Liver (tissue), 9 donors: ENCODE data around the gene OBP2B. TPM values are rescaled to one million over a fixed set of nuclear protein-coding genes. Genes with fewer than 3 reads are reported as not detected.

Source experiments
- DNase-seq: peaks from one replicate; pipeline ENCODE4 v3.0.0-alpha.2; 2017; ENCODE audit warnings: low spot score
- H3K27ac ChIP-seq, 2 donors: one replicate each; pipeline ENCODE4 v1.7.0; 2013; ENCODE audit warnings: inconsistent platforms in 2 of 2, low read length in 2 of 2, control low read depth in 1 of 2, low read depth in 1 of 2, mild to moderate bottlenecking in 1 of 2
- H3K27me3 ChIP-seq, 4 donors: one replicate each; pipeline versions ENCODE4 v1.6.1 to v1.7.0; 2013; ENCODE audit warnings: low read length in 3 of 4, inconsistent platforms in 1 of 4, mild to moderate bottlenecking in 1 of 4, moderate library complexity in 1 of 4; ENCODE audit not compliant: control insufficient read depth in 4 of 4, insufficient read depth in 4 of 4
- H3K36me3 ChIP-seq, 4 donors: one replicate each; pipeline versions ENCODE4 v1.6.1 to v1.7.0; 2013; ENCODE audit warnings: low read length in 3 of 4, mild to moderate bottlenecking in 3 of 4, low read depth in 1 of 4, moderate library complexity in 1 of 4; ENCODE audit not compliant: control insufficient read depth in 4 of 4, insufficient read depth in 3 of 4
- H3K4me1 ChIP-seq, 4 donors: one replicate each; pipeline versions ENCODE4 v1.6.1 to v1.7.0; 2013; ENCODE audit warnings: low read length in 3 of 4, mild to moderate bottlenecking in 3 of 4, moderate library complexity in 1 of 4; ENCODE audit not compliant: control insufficient read depth in 4 of 4, insufficient read depth in 4 of 4
- H3K4me3 ChIP-seq, 3 donors: one replicate each; pipeline versions ENCODE4 v1.6.1 to v1.7.0; 2013; ENCODE audit warnings: low read length in 3 of 3, control low read depth in 1 of 3, low read depth in 1 of 3, mild to moderate bottlenecking in 1 of 3
- H3K9ac ChIP-seq, 2 donors: one replicate each; pipeline ENCODE4 v1.7.0; 2013; ENCODE audit warnings: low read length in 2 of 2, mild to moderate bottlenecking in 2 of 2, moderate library complexity in 2 of 2, control low read depth in 1 of 2, low read depth in 1 of 2
- H3K9me3 ChIP-seq, 4 donors: one replicate each; pipeline versions ENCODE4 v1.6.1 to v1.7.0; 2013; ENCODE audit warnings: low read length in 3 of 4; ENCODE audit not compliant: control insufficient read depth in 4 of 4
- CTCF ChIP-seq: fragments of 150-350 bp; IDR thresholded peaks from 2 replicates; pipeline ENCODE4 v1.5.1; 2017; ENCODE audit warnings: improper control_type of control experiment, low read depth, low read length; ENCODE audit not compliant: missing input control
- FOXA1 ChIP-seq: IDR thresholded peaks from 2 replicates; pipeline ENCODE4 v1.6.1; 2016; ENCODE audit warnings: antibody characterized with exemption
- FOXA2 ChIP-seq: IDR thresholded peaks from 2 replicates; pipeline ENCODE4 v1.6.1; 2016; ENCODE audit warnings: antibody characterized with exemption
- GABPA ChIP-seq, 2 donors: IDR thresholded peaks in 1 of 2; conservative IDR thresholded peaks in 1 of 2; 2 replicates each; pipeline ENCODE4 v1.6.1; 2016; ENCODE audit warnings: antibody characterized with exemption in 2 of 2, mild to moderate bottlenecking in 1 of 2, moderate library complexity in 1 of 2
- HNF4A ChIP-seq, 2 donors: conservative IDR thresholded peaks; 2 replicates each; pipeline ENCODE4 v1.6.1; 2016; ENCODE audit warnings: antibody characterized with exemption in 2 of 2, mild to moderate bottlenecking in 2 of 2
- JUND ChIP-seq, 2 donors: IDR thresholded peaks; 2 replicates each; pipeline ENCODE4 v1.6.1; 2016; ENCODE audit warnings: antibody characterized with exemption in 2 of 2
- NR2F2 ChIP-seq: IDR thresholded peaks from 2 replicates; pipeline ENCODE4 v1.6.1; 2016; ENCODE audit warnings: antibody characterized with exemption
- RAD21 ChIP-seq, 2 donors: IDR thresholded peaks; 2 replicates each; pipeline ENCODE4 v1.6.1; 2016; ENCODE audit warnings: antibody characterized with exemption in 2 of 2, mild to moderate bottlenecking in 2 of 2
- REST ChIP-seq: IDR thresholded peaks from 2 replicates; pipeline ENCODE4 v1.6.1; 2016; ENCODE audit warnings: antibody characterized with exemption, mild to moderate bottlenecking
- RXRA ChIP-seq, 2 donors: IDR thresholded peaks; 2 replicates each; pipeline ENCODE4 v1.6.1; 2017 to 2018; ENCODE audit warnings: antibody characterized with exemption in 2 of 2, mild to moderate bottlenecking in 1 of 2
- TAF1 ChIP-seq: conservative IDR thresholded peaks from 2 replicates; pipeline ENCODE4 v1.6.1; 2016; ENCODE audit warnings: antibody characterized with exemption, mild to moderate bottlenecking
- WGBS: extraction: QIAGEN DNeasy Blood & Tissue Kit; methylation state at CpG from one replicate; pipeline ENCODE4 v1.1.7; 2013; 5-methylcytosine and 5-hydroxymethylcytosine counted together
- polyA plus RNA-seq, 2 donors: library from polyadenylated mRNA; stranded (reverse) in 1 of 2; unstranded in 1 of 2; fragments of 200-250 nt in 1 of 2; fragments of >200 nt in 1 of 2; fragmentation: Nextera tagmentation in 1 of 2; extraction: Ambion mirVana in 1 of 2; gene quantifications; one replicate each; pipeline versions ENCODE4 v1.2.1 to v1.2.3, GENCODE V29; 2013 to 2015
- total RNA-seq, 2 donors: library from RNA; depleted of rRNA; stranded (reverse); fragments of >200 nt; gene quantifications; one replicate each; pipeline ENCODE4 v1.2.3, GENCODE V29; 2014
- TF ChIP-seq, protein P1 (sequence below): IDR thresholded peaks from 2 replicates; pipeline ENCODE4 v1.6.1; 2016; ENCODE audit warnings: antibody characterized with exemption
- TF ChIP-seq, protein P2 (sequence below): IDR thresholded peaks from 2 replicates; pipeline ENCODE4 v1.6.1; 2016; ENCODE audit warnings: antibody characterized with exemption
- donor health status: healthy.
- donor health status: healthy.
- donor health status: healthy.
- donor health status: healthy.
- donor health status: healthy.

Gene OBP2B
- total and polyA plus RNA-seq, 4 donors = not detected

DNA sequence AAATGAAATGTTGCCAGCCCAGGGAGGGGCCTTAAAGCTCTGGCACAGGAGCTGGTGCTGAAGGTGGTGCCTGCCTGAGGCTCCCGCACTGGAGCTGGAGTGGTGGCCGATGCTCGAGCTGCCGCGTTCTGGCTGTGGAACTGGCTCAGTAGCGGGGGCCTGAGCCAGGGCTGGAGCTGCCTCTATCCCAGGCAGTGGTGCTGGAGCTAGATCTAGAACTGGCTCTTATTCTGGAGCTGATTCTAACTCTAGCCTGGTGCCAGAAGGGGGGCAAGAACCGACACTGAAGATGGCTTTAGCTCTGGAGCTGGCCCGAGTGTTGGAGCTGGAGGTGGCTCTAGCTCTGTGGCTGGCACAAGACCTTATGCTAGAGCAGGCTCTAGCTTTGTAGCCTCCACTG is 19.2 kb downstream of the OBP2B start:
- no peak for DNase-seq
- Histone ChIP-seq H3K27me3 (peaks cover 0 to 2% (median 0%) of the 10 kb centered on the region in 4 donors), H3K9ac (no peak overlapping the region), H3K4me3 (no peak overlapping the region), H3K9me3 (no peaks in the 10 kb centered on the region), H3K36me3 (no peaks in the 10 kb centered on the region), H3K4me1 (peaks cover 0 to 3% (median 0%) of the 10 kb centered on the region in 4 donors), H3K27ac (no peak overlapping the region)
- 93% methylated on average over 8 of the region's 8 CpGs for WGBS
- TF ChIP-seq, protein P1, sequence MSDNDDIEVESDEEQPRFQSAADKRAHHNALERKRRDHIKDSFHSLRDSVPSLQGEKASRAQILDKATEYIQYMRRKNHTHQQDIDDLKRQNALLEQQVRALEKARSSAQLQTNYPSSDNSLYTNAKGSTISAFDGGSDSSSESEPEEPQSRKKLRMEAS = no peak
- TF ChIP-seq RAD21 (IDR thresholded peaks at IDR 0.05) (no peak), REST (no peak)

DNA sequence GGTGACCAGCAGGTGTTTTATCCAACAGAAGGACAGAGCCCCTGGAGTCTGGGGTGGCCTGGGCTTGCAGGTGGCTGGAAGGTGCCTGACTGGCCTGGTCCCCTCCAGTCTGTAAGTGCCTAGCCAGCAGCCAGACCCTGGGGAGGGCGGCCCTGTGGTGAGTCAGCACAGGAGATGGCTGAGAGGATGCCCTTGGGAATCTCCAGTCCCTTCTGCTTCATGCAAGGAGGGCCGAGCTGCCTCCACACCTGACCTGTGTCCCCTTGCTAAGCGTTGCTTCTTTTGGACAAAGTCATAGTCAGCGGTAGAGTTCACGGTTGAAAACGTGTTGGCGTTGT is 20.2 kb downstream of the OBP2B start:
- DNase-seq = no peak
- Histone ChIP-seq H3K27me3 (peaks cover 0 to 2% (median 0%) of the 10 kb centered on the region in 4 donors), H3K27ac (no peak overlapping the region), H3K9ac (no peak overlapping the region), H3K9me3 (no peaks in the 10 kb centered on the region), H3K4me3 (no peak overlapping the region), H3K36me3 (no peaks in the 10 kb centered on the region), H3K4me1 (peaks cover 0 to 3% (median 0%) of the 10 kb centered on the region in 4 donors)
- TF ChIP-seq TAF1 (no peak), HNF4A (conservative IDR thresholded peaks at IDR 0.05) (no peak), GABPA (IDR thresholded peaks at IDR 0.05 in 1 of 2, conservative IDR thresholded peaks at IDR 0.05 in 1 of 2) (no peak), NR2F2 (no peak), JUND (IDR thresholded peaks at IDR 0.05) (no peak), RAD21 (IDR thresholded peaks at IDR 0.05) (no peak), FOXA1 (no peak), FOXA2 (no peak), RXRA (IDR thresholded peaks at IDR 0.05) (no peak)
- TF ChIP-seq, protein P2, sequence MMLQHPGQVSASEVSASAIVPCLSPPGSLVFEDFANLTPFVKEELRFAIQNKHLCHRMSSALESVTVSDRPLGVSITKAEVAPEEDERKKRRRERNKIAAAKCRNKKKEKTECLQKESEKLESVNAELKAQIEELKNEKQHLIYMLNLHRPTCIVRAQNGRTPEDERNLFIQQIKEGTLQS = no peak
- TF ChIP-seq, protein P1 = no peak
- 79% methylated on average over 7 of the region's 7 CpGs for WGBS

DNA sequence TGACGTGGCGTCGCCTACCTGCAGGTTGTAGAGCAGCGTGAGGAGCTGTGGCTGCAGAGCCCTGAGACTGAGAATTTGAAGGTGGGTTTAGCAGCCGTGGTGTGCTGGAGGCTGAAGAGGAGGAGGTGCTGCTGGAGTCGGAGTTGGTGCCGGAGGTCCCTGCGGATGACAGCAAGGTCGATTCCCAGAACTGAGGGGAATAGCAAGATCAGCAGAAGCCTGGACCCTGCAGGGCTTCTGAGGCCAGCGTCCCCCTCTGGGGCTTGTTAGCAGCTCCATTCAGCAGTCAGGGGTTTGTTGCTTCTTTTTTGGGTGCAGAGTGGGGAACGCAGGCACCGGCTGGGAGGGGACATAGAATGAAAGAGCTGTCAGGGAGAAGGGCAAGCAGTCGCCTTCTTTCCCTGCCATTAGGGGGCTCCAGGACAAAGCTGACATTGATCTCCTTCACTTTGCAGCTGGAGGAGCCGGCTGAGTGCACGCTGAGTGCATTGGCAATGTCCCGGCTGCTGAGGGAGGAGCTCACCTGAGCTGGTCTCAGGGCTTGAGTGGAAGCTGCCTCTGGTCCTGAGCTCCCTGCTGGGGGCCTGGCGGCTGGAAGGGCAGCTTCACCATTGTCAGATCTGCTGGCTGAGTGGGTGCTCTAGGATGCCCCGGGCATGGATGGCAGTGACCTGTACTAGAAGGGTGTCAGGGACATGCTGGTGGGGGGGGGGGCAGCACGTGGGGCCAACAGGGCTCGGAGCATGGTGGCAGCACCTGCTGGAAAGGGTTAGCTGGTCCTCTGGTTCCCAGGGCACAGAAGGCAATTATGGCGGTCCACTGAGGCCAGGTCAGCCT is 20.8 kb downstream of the OBP2B start:
- Histone ChIP-seq H3K9ac (no peak overlapping the region), H3K4me3 (no peak overlapping the region), H3K27me3 (peaks cover 0 to 2% (median 0%) of the 10 kb centered on the region in 4 donors), H3K36me3 (no peaks in the 10 kb centered on the region), H3K4me1 (peaks cover 0 to 3% (median 0%) of the 10 kb centered on the region in 4 donors), H3K9me3 (no peaks in the 10 kb centered on the region), H3K27ac (no peak overlapping the region)
- TF ChIP-seq RXRA (IDR thresholded peaks at IDR 0.05) (no peak), FOXA2 (no peak), REST (no peak), CTCF (no peak), RAD21 (IDR thresholded peaks at IDR 0.05) (no peak)
- TF ChIP-seq, protein P2 = no peak
- no peak for DNase-seq
- 47% methylated on average over 21 of the region's 21 CpGs for WGBS
